ENCODE data around the gene GNL1.

The GNL1 gene

GRCh38 chr6:30556906-30557682, 805 bp upstream of the GNL1 start, which contains the start of gene PRR3:
Gene PRR3 (plus strand): TSS chr6:30557295. CDS start chr6:30557345, 50 bp downstream.
- peak; percentile 91 for DNase-seq
- TF ChIP-seq, protein P1, sequence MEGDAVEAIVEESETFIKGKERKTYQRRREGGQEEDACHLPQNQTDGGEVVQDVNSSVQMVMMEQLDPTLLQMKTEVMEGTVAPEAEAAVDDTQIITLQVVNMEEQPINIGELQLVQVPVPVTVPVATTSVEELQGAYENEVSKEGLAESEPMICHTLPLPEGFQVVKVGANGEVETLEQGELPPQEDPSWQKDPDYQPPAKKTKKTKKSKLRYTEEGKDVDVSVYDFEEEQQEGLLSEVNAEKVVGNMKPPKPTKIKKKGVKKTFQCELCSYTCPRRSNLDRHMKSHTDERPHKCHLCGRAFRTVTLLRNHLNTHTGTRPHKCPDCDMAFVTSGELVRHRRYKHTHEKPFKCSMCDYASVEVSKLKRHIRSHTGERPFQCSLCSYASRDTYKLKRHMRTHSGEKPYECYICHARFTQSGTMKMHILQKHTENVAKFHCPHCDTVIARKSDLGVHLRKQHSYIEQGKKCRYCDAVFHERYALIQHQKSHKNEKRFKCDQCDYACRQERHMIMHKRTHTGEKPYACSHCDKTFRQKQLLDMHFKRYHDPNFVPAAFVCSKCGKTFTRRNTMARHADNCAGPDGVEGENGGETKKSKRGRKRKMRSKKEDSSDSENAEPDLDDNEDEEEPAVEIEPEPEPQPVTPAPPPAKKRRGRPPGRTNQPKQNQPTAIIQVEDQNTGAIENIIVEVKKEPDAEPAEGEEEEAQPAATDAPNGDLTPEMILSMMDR (IDR thresholded peaks at IDR 0.05; ENCODE audit: low read depth, low read length, missing control alignments) = no peak
- in situ Hi-C loops (cut with HindIII; ENCODE audit: low pct_ligation_motif_present, low sequenced_read_pairs) = no loop called here
- Histone ChIP-seq H3K27ac (peak within 1 kb of the TSS; percentile 83), H3K27me3 (replicated peaks) (no peaks in the 10 kb centered on the region), H3K36me3 (replicated peaks) (peaks cover 7% of the 10 kb centered on the region), H3K4me3 (ENCODE audit: low read depth, low read length) (peak within 1 kb of the TSS; percentile 97)

- H3K27ac ChIP-seq = peak overlapping the region; percentile 83
- H3K27me3 ChIP-seq (replicated peaks) = no peaks in the 10 kb centered on the region
- H3K36me3 ChIP-seq (replicated peaks) = peaks cover 17% of the 10 kb centered on the region
- peak overlapping the region; percentile 97 for H3K4me3 ChIP-seq (ENCODE audit: low read depth, low read length)
- in situ Hi-C loops (cut with HindIII; ENCODE audit: low pct_ligation_motif_present, low sequenced_read_pairs) = no loop called here
- no peak for DNase-seq
- TF ChIP-seq, protein P1 (IDR thresholded peaks at IDR 0.05; ENCODE audit: low read depth, low read length, missing control alignments) = no peak
Observed at GRCh38 chr6:30555816-30556065, 548 bp downstream of the GNL1 start.

- peak overlapping the region; percentile 83 for H3K27ac ChIP-seq
Observed at GRCh38 chr6:30554962-30555815, 1.1 kb downstream of the GNL1 start.

GRCh38 chr6:30554404-30554803, 1.9 kb downstream of the GNL1 start:
- peaks cover 23% of the 10 kb centered on the region for H3K36me3 ChIP-seq (replicated peaks)
- H3K4me3 ChIP-seq (ENCODE audit: low read depth, low read length) = no peak overlapping the region
- DNase-seq = no peak
- no peak overlapping the region for H3K27ac ChIP-seq
- H3K27me3 ChIP-seq (replicated peaks) = no peaks in the 10 kb centered on the region
- in situ Hi-C loops (cut with HindIII; ENCODE audit: low pct_ligation_motif_present, low sequenced_read_pairs) = no loop called here
- TF ChIP-seq, protein P1 (IDR thresholded peaks at IDR 0.05; ENCODE audit: low read depth, low read length, missing control alignments) = no peak

More at GRCh38 chr6:30554962-30555815, 1.1 kb downstream of the GNL1 start:
- peak; percentile 7 for DNase-seq
- in situ Hi-C loops (cut with HindIII; ENCODE audit: low pct_ligation_motif_present, low sequenced_read_pairs) = no loop called here
- peaks cover 22% of the 10 kb centered on the region for H3K36me3 ChIP-seq (replicated peaks)
- TF ChIP-seq, protein P1 (IDR thresholded peaks at IDR 0.05; ENCODE audit: low read depth, low read length, missing control alignments) = peak; percentile 18
- peak overlapping the region; percentile 97 for H3K4me3 ChIP-seq (ENCODE audit: low read depth, low read length)
- H3K27me3 ChIP-seq (replicated peaks) = no peaks in the 10 kb centered on the region

DNA sequence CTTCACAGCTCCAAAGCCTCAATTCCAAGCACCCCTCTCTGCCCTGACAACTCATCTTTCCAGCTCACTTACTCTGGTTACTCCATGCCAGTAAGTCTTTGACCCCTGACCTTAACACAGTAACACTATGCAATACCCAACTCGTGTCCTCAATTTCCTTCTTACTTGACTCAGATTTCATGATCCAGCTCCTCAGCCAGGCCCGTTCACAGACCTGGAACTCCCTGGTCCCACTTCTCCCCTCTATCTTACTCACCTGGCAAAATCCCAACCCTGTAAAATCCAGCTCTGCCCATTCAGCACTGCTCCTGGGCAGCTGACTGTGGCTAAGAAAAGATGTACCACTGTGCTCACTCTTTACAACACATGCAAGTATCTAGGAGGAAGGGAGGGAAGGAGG, 7.9 kb downstream of the GNL1 start:
- Histone ChIP-seq H3K36me3 (replicated peaks) (peaks cover 46% of the 10 kb centered on the region), H3K4me3 (ENCODE audit: low read depth, low read length) (no peak overlapping the region), H3K27ac (no peak overlapping the region), H3K27me3 (replicated peaks) (no peaks in the 10 kb centered on the region)
- no peak for DNase-seq
- in situ Hi-C loops (cut with HindIII; ENCODE audit: low pct_ligation_motif_present, low sequenced_read_pairs) = no loop called here
- TF ChIP-seq, protein P1 (IDR thresholded peaks at IDR 0.05; ENCODE audit: low read depth, low read length, missing control alignments) = no peak

All from brain microvascular endothelial cell (primary cell).